ENCODE measurements around the gene KTI12. TPM values are rescaled to one million over a fixed set of nuclear protein-coding genes. Genes with fewer than 3 reads are reported as not detected.

KTI12 gene
- total RNA-seq, 1 experiment from 2014 or later: 9.1 TPM

- no TSS peak for BruUV-seq (replicated peaks)
- peak; percentile 96 for DNase-seq
- peaks cover 40% of the 10 kb centered on the region for H3K4me1 Mint-ChIP-seq (ENCODE audit: low read depth, unreplicated experiment)
- TF ChIP-seq CTCF (IDR thresholded peaks at IDR 0.05; ENCODE audit: unreplicated experiment): no peak
- CTCF ChIA-PET: interaction anchor here (0.6 to 1.2 kb wide), 2 partner anchors 24 to 263 kb away, joined by 3 to 4 read pairs; no protein-coding TSS in a partner anchor
- H3K4me3 Mint-ChIP-seq (ENCODE audit: low read depth, unreplicated experiment): peak within 1 kb of the TSS; percentile 93
- no peaks in the 10 kb centered on the region for H3K27me3 Mint-ChIP-seq (ENCODE audit: unreplicated experiment)
- no peaks in the 10 kb centered on the region for H3K9me3 Mint-ChIP-seq (ENCODE audit: low read depth, unreplicated experiment)
- intact Hi-C loops (cut with micrococcal nuclease; ENCODE audit: unreplicated experiment): no loop called here
- H3K27ac Mint-ChIP-seq (ENCODE audit: unreplicated experiment): peak within 1 kb of the TSS; percentile 83
- peaks cover 89% of the 10 kb centered on the region for H3K36me3 Mint-ChIP-seq (ENCODE audit: insufficient read depth, unreplicated experiment)
Observed at GRCh38 chr1:52056163-52056936, 22.7 kb upstream of the KTI12 start, which contains the start of gene BTF3L4. Gene BTF3L4, plus strand, starts transcription at chr1:52056295. Its CDS starts 3,553 bp downstream, at chr1:52059848.

- H3K4me3 Mint-ChIP-seq (ENCODE audit: low read depth, unreplicated experiment): peak overlapping the region; percentile 93
- H3K27ac Mint-ChIP-seq (ENCODE audit: unreplicated experiment): peak overlapping the region; percentile 83
- no TSS peak for BruUV-seq (replicated peaks)
- H3K4me1 Mint-ChIP-seq (ENCODE audit: low read depth, unreplicated experiment): peaks cover 40% of the 10 kb centered on the region
- intact Hi-C loops (cut with micrococcal nuclease; ENCODE audit: unreplicated experiment): loop anchor here (1.0 kb wide), 1 partner anchor 23 kb away; the partner anchor contains the start of gene KTI12
- CTCF ChIA-PET: interaction anchor here (1.2 kb wide), 1 partner anchor 24 kb away, joined by 3 read pairs; no protein-coding TSS in a partner anchor
- no peaks in the 10 kb centered on the region for H3K27me3 Mint-ChIP-seq (ENCODE audit: unreplicated experiment)
- H3K36me3 Mint-ChIP-seq (ENCODE audit: insufficient read depth, unreplicated experiment): peaks cover 84% of the 10 kb centered on the region
- H3K9me3 Mint-ChIP-seq (ENCODE audit: low read depth, unreplicated experiment): no peaks in the 10 kb centered on the region
- no peak for TF ChIP-seq CTCF (IDR thresholded peaks at IDR 0.05; ENCODE audit: unreplicated experiment)
- no peak for DNase-seq
Observed at GRCh38 chr1:52055866-52056162, 22.2 kb upstream of the KTI12 start.

GRCh38 chr1:52055066-52055865 is 21.7 kb upstream of the KTI12 start, which contains the start of gene TXNDC12:
Gene TXNDC12, minus strand, starts transcription at chr1:52055191. Its CDS starts 95 bp downstream, at chr1:52055096.
- TF ChIP-seq CTCF (IDR thresholded peaks at IDR 0.05; ENCODE audit: unreplicated experiment): no peak
- Mint-ChIP-seq H3K4me1 (ENCODE audit: low read depth, unreplicated experiment) (peaks cover 40% of the 10 kb centered on the region), H3K4me3 (ENCODE audit: low read depth, unreplicated experiment) (peak within 1 kb of the TSS; percentile 93), H3K27ac (ENCODE audit: unreplicated experiment) (peak within 1 kb of the TSS; percentile 83), H3K9me3 (ENCODE audit: low read depth, unreplicated experiment) (no peaks in the 10 kb centered on the region), H3K36me3 (ENCODE audit: insufficient read depth, unreplicated experiment) (peaks cover 79% of the 10 kb centered on the region), H3K27me3 (ENCODE audit: unreplicated experiment) (no peaks in the 10 kb centered on the region)
- intact Hi-C loops (cut with micrococcal nuclease; ENCODE audit: unreplicated experiment): loop anchor here (1.0 kb wide), 1 partner anchor 22 kb away; the partner anchor contains the start of gene KTI12
- DNase-seq: peak; percentile 87
- CTCF ChIA-PET: interaction anchor here (0.6 to 0.8 kb wide), 3 partner anchors 22 to 812 kb away, joined by 3 to 5 read pairs (median 4); partner anchors contain the start of gene KTI12
- BruUV-seq (replicated peaks): no TSS peak

GRCh38 chr1:52054496-52055065 is 21.0 kb upstream of the KTI12 start:
- peaks cover 40% of the 10 kb centered on the region for H3K4me1 Mint-ChIP-seq (ENCODE audit: low read depth, unreplicated experiment)
- no TSS peak for BruUV-seq (replicated peaks)
- CTCF ChIA-PET: interaction anchor here (0.5 to 0.8 kb wide), 3 partner anchors 21 to 813 kb away, joined by 3 to 5 read pairs (median 4); partner anchors contain the start of gene KTI12
- intact Hi-C loops (cut with micrococcal nuclease; ENCODE audit: unreplicated experiment): loop anchor here (1.0 kb wide), 1 partner anchor 21 kb away; the partner anchor contains the start of gene KTI12
- DNase-seq: no peak
- peak overlapping the region; percentile 93 for H3K4me3 Mint-ChIP-seq (ENCODE audit: low read depth, unreplicated experiment)
- peaks cover 76% of the 10 kb centered on the region for H3K36me3 Mint-ChIP-seq (ENCODE audit: insufficient read depth, unreplicated experiment)
- H3K9me3 Mint-ChIP-seq (ENCODE audit: low read depth, unreplicated experiment): no peaks in the 10 kb centered on the region
- no peaks in the 10 kb centered on the region for H3K27me3 Mint-ChIP-seq (ENCODE audit: unreplicated experiment)
- no peak for TF ChIP-seq CTCF (IDR thresholded peaks at IDR 0.05; ENCODE audit: unreplicated experiment)
- H3K27ac Mint-ChIP-seq (ENCODE audit: unreplicated experiment): peak overlapping the region; percentile 83

All from Calu3 (cell line).